CD4-positive, alpha-beta T cell treated with Interleukin-17A for 4 hours (primary cell): ENCODE results near the gene EGF.
"Not testable (repeated sequence)": the region's sequence is repeated elsewhere in the genome, so short reads cannot be mapped to it uniquely, and the experiment has no call there.

Source experiments
- DNase-seq: peaks from one replicate; pipeline ENCODE4 v3.0.0-alpha.2; 2020; ENCODE audit warnings: mixed read lengths

Gene EGF

DNA sequence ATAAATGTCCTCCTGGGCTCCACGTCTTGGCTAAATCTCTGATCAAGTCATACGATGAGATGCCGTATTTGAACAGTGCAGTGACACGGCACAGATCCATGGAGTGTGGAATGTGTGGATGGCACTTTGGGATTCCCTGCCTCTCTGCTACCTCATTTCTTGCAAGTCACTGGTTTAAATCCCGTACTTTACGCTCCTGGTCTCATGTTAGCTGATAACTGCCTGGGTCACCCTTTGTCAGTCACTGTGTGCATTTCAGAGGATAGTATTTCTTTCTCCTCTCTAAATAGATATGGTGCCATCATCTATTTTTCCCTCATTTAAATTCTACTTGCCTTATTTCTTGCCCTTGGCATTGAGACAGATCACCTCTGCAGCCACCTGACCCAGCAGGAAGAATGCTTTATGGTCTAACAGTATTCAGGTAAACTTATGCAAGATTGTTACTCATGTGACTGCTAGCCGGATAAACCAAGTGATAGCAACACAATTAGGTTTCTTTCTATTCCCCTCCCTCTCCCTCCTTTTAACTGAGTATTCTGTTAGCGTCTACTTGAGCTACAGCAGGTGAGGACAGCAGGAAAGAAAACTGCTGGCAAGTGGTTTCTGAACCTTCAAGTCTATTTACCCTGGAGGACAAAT is 2.8 kb downstream of the EGF start:
- DNase-seq: no peak

DNA sequence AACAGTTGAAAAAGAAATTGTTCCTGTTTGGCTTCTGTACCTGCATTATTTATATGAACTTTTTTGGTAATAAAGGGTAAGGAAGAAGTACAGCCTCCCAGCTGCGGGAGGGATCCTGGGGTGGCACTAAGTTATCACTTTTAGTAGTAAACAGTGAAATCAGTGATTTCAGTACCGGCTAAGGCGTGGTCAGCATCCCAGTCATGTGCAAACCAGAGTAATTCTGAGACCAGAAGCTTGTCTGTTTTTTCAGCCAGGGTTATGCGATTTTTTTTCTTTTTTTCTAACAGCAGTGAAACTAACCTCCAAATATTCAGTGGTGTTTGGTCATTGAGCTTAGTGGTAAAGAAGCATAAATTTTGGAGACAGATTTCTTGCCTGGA is 3.3 kb downstream of the EGF start:
- DNase-seq: no peak

DNA sequence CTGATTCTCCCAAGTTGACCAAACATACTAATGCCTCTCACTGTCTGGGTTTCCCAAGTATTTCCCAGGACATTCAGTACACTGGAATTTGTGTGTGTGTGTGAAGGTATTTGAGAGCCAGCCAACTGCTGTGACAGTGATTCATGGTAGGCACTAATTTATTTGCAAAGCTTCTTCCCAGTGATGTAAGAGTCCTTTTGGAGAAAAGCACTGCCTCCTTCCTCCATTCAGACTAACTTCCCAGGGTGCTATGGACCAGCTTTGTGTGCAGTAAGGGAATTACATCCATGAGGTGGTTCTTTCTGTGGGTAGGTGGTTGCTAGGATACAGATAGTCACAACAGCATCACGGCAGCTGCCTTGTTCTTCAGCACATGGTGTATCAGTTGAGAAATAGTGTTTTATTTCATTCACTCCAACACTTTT is 8.7 kb downstream of the EGF start:
- DNase-seq: no peak

DNA sequence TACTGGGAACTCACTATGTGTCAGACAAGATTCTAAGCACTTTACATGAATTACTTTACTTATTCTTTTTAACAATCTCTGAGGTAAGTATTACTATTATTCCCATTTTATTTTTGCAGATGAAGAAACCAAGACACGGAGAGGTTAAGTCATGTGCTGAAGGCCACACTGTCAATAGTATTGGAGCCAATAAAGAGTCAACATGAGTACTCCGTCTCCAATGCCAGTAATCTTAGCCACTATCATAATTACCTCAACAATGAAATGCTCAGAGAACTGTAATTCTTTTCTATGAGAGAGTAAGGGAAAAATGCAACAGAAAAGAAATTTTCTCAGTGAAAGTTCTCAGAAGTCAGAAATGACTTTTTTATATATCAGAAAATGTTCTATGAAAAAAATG is 12.7 kb downstream of the EGF start:
- no peak for DNase-seq

DNA sequence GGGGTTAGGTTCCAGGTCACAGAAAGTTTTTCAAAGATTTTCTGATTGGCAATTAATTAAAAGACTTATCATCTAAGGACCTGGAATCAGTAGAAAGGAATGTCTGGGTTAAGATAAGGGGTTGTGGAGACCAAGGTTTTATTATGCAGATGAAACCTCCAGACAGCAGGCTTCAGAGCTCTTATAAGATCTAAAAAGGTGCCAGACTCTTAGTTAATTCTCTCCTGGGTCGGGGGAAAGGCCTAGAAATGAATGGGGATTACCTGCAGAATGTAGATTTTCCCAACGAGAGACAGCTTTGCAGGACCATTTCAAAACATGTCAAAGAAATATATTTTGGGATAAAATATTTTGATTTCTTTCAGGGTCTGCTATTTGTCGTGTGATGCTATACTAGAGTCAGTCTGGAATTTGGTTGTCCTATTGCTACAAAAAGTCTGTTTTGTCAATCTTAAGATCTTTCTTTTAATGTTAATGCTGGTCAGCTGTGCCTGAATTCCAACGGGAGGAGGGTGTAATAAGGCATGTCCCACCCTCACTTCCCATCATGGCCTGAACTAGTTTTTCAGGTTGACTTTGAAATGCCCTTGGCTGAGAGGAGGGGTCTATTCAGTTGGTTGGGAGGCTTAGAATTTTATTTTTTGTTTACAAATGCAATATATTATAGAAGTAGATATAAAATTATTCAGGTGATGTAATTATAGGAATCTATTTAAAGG is 15.8 kb downstream of the EGF start:
- no peak for DNase-seq

DNA sequence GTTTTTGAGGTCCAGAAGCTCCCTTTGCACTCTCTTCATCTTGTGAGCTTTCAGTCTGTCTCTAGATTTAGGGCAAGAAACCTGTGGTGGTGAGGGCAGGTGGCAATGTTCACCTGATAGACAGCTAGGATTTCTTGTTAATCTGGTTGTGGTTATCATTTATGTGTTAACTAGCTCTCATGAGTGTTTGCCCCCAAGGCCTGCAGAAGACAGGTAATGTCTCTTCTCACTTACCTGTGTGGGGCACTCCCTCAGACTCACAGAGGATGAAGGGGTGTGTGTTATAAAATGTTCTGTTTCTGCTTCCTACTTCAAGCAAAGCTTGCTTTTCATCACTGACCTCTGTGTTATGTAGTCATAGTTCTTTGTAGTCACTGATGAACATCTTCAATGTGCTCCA is 17.8 kb downstream of the EGF start:
- no peak for DNase-seq

DNA sequence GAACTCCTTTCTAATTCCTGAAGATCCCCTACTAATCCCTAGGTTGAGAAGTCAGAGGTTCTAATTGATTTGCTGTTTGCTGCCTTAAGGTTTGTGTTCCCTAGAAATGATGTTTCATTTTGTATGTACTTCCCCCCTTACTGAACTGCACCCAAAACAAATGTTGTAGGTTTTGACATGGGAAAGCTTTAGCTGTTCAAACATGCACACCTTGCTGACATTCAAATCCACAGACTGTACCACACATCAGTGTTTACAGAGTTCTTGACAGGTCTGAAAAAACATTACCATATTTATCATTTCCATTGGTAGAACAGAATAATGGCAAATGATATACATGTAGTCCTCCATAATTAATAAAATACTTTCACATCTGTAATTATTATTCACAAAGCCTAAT is 18.2 kb downstream of the EGF start:
- DNase-seq: no peak

DNA sequence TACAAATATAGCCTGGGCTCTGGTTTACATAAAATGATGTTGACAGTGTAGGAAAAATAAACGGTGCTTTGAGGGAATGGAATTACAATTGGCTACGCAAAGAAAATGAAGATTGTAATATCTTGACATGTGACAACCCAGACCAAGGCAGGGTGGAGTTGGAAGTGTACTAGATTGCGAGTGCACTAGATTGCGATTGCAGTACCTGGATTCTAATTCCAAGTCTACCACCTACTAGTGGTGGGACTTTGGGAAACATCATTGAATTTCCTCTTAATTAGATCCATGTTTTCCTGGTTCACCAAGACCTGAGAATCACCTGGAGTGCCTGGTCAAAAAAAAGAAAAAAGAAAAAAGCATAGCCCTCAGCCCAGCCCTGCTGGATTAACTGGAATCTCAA is 18.6 kb downstream of the EGF start:
- no peak for DNase-seq

DNA sequence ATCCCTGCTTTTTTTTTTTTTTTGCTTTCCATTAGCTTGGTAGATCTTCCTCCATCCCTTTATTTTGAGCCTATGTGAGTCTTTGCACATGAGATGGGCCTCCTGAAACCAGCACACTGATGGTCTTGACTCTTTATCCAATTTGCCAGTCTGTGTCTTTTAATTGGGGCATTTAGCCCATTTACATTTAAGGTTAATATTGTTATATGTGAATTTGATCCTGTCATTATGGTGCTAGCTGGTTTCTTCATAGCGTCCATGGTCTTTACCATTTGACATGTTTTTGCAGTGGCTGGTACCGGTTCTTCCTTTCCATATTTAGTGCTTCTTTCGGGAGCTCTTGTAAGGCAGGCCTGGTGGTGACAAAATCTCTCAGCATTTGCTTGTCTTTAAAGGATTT is 24.7 kb downstream of the EGF start:
- not testable (repeated sequence) for DNase-seq

DNA sequence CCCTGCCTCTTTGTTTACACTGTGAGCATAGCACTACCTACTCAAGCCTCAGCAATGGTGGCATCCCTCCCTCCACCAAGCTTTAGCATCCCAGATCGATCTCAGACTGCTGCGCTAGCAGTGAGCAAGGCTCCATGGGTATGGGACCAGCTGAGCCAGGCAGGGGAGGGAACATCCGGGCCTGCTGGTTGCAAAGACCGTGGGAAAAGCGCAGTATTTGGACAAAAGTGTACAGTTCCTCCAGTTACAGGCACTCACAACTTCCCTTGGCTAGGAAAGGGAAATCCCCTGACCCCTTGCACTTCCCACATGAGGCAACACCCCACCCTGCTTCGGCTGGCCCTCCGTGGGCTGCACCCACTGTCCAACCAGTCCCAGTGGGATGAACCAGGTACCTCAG is 26.5 kb downstream of the EGF start:
- no peak for DNase-seq

DNA sequence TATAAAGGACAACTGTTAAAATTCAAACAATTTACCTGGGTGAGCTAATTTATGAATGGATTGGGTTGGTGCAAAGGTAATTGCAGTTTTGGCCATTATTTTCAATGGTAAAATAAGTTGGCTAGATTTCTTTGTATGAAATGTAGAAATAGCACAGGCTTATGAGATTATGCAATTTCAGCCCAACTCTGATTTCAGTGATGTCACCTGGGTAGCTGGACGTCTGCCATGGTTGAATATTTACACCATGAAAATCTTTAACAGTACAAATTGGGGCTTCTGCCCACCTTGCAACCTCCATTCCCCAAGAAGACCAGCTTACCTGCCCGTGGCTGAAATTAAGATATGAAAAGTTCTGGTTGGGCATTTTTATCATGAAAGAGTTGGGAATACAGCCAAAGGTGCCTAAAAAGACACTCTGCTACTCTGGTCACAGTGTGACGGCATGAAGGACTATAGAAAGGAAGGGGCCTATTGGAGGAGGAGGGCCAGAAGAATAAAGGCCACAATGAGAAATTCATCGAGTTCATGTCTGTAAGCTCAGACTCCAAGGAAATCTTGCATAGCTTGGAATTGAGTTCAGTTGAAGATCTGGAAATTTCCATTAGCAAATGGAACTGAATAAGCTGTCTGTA is 29.7 kb downstream of the EGF start:
- DNase-seq: no peak

DNA sequence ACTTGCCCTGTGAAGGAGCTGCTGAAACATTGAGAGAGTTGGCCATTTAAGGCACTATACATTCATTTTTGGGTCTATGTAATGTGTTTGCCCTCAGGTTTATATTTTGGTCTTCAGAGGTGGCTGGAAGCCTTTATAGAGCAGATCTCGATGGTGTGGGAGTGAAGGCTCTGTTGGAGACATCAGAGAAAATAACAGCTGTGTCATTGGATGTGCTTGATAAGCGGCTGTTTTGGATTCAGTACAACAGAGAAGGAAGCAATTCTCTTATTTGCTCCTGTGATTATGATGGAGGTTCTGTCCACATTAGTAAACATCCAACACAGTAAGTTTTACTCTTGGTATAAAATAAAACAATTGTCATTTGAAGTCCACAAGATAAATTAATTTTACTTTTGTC is 31.1 kb downstream of the EGF start:
- DNase-seq: no peak

DNA sequence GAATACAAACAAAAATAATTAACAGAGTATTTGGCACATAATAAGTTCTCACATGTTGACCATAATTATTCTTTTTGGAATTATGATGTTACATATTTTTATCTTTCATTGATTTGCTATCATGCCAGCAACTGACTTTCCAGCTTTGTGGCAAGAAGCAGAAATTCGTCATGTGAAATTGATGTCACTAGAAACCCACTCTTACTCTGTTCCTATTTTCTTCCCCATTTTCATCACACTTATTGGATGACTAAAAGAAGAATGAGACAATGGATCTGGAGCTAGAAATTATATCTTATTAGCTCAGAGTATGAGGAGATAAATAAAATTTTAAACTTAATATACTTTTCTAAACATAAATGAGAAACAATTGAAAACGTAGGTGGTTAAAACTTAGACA is 31.9 kb downstream of the EGF start:
- no peak for DNase-seq

DNA sequence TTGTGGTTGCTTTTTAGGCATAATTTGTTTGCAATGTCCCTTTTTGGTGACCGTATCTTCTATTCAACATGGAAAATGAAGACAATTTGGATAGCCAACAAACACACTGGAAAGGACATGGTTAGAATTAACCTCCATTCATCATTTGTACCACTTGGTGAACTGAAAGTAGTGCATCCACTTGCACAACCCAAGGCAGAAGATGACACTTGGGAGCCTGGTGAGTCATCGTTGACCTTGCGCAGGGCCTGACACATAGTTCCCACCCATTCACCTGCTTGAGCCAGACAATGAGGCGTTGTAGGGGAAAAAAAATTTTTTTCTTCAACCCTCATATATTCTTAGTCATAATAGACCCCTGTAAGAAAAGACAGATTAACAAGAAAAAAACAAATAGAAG is 32.4 kb downstream of the EGF start:
- DNase-seq: no peak

DNA sequence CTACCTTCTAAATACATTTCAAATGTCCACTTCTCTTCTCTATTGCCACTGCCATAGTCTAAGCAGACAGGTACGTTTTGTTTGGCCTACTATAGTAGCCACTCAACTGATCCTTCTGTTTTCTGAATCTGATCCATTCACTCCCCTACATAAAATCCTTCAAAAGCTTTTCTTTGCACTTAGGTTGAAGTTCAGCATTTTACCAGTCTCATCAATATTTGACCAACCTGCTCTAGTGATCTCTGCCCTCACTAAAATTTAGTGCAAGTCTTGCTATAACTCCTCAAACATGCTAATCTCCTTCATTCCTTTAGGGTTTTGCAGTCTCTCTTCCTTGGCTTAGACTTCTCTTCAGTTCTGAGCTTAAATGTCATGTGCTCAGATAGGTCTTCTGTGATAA is 33.4 kb downstream of the EGF start:
- no peak for DNase-seq

DNA sequence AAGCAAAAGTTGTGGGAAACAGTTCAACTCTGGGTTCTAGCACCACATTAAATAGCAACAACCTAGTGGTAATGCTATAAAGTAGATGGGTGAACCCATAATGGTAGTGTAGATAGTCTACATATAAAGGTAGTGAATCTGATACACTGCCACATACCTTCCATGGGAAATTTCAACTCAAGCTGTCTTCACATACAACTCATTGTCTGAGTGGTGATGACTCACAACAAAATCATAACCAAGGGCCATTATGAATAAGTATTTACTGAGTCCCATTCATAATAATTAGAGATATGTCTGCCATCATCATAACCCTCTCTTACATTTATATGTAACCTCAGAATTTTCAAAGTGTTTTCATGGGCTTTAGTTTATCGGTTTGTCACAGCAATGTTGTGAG is 34.8 kb downstream of the EGF start:
- DNase-seq: no peak

DNA sequence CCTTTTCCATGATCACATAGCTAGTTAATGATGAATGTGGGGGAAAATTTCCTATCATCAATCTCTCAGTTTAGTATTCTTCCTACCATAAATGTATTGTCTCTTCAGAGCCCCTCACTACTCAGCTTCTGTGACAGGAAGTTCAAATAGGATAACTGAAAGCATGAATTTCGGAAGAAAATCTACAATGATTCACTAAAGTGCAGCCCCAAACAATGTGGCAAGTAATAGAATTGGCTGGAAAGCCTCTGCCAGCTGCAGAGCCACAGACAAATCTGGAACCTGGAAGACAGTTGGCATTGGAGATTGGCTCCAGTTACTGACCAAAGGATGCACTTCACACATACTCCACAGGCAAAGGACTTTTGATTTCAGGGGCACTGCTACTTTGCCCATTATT is 35.2 kb downstream of the EGF start:
- DNase-seq: no peak

DNA sequence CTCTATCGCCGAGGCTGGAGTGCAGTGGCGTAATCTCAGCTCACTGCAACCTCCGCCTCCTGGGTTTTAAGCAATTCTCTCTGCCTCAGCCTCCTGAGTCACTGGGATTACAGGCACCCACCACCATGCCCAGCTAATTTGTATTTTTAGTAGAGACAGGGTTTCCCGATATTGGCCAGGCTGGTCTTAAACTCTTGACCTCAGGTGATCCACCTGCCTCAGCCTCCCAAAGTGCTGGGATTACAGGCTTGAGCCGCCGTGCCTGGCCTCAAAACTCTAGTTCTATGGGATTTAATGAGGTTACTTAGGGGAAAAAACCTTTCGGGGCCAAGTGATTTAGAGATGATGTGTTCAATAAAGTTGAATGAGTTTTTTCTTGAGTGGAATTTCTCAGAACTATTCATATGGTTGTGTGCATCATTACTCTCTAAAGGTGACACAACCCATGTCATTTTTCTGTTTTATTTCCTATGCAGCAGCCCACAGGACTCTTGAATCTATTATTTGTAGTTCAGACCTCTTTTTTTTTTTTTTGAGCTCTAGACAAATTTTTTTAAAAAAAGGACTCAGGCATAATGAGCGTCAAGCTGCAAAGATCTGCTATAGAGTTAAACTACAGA is 36.5 kb downstream of the EGF start:
- DNase-seq: not testable (repeated sequence)

DNA sequence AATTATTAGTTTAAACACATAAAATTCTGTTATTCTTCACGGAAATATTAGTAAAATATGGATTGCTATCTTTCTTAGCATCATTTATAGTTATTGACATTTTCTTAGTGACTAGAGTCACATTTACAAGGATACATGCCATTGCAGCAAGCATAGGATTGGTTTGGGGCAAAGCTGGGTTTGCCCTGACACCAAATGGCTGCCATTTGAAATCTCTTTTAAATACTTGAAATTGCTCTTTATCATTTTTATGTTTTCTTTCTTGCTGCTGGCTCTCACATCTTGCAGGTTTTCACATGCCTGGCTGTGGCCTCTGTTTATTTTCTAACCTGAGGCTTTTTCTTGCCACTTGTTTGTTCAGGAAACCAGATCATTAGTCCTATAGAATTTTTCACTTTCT is 39.9 kb downstream of the EGF start:
- no peak for DNase-seq

DNA sequence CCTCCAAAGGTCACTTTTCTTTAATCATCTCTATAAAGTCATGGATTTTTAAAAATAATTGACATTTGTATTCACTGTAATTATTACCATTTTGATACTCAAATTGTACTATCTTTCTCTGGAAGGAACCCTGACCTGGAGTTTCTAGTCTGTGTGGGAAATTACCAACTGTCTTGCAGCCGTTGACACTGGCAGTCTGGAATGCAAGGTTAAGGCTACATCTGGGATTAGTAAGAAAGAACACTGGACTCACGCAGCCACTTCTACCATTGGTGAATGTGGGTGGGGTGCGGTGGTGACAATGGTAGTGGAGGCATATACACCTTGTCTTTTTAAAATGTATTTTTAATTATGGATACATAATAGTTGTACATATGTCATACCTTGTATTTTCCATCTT is 40.9 kb downstream of the EGF start:
- DNase-seq: no peak

DNA sequence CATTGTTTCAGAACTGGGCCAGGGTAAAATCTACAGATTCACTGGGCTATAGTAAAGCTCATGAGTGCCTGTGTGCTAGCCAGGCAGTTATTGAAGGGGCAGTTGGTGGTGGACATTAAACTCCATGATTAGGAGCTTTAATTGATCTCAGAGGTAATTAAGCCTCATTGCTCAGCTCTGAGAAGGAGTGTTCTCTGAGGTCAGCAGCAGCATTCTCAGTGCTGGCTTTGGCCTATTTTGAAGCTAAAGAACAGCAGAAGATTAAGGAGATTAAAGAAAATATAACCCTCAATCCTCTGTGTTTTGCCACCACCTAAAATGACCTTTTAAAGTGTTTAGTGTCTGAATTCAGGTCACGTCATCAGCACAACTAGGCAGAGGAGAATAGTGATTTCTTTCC is 42.5 kb downstream of the EGF start:
- no peak for DNase-seq

DNA sequence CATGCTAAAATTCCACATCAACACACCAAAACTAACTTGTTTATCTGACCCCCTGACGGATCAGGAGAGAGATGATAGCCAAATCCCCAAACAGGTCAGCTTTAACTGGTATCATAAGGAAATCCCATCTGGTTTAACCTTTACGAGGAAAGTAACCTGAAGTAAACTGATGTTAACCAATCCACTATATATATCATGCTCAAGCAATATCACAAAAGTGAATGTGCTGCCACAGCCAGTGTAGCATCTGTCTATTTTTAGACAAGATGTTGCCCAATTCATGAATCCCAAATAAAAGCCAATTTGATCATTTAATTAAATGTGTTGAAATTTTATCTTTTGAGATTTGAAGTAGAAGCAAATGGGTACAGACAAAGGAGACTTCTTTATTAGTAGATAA is 44.5 kb downstream of the EGF start:
- no peak for DNase-seq

DNA sequence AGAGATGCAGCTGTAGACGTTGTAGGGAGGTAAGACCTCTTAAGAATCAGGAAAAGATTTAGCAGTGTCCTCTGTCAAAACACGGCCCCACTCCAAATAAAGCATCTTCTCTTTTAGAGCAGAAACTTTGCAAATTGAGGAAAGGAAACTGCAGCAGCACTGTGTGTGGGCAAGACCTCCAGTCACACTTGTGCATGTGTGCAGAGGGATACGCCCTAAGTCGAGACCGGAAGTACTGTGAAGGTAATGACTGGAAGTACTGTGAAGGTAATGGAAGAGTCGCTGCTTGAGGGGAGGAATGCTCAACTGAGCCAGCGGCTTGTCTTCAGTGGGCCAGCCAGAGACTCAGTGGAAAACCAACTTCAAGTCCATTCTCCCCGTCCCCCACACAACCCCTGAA is 46.5 kb downstream of the EGF start:
- no peak for DNase-seq

DNA sequence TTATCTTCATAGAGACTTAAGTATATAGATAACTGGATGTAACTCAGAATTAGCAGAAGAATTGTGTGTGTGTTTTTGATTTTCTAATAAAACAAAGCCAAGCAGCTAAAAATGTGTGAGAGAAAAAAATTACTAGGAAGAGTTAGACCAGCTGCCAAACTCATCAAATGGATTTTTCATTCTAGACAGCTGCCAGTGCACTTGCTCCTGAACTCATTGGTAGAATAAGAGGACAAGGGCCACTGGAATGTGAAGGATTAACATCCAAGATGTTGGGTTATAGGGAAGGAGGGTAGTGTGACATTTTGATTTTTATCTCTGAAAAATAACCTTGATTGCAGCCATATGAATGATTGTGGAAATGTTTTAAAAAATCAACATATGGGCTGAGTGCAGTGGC is 49.7 kb downstream of the EGF start:
- no peak for DNase-seq
